SIG-M5 treated with dmso at 0.1 percent for 504 hours (cell line): Measurements from ENCODE around the gene SHOC1.
A peak's percentile ranks its signal among the peaks of the same experiment; 100 is the strongest.
"Not testable (repeated sequence)": the region's sequence is repeated elsewhere in the genome, so short reads cannot be mapped to it uniquely, and the experiment has no call there.

ENCODE experiments used
- DNase-seq: peaks from one replicate; lab custom pipeline; 2025; ENCODE audit not compliant: unreplicated experiment; lab: John Stamatoyannopoulos, UW

Gene SHOC1

GRCh38 chr9:111794835-111795556 is at the start of gene SHOC1:
SHOC1 (minus strand) TSS chr9:111794937; CDS start chr9:111791418, 3,519 bp downstream.
- no peak for DNase-seq

DNA sequence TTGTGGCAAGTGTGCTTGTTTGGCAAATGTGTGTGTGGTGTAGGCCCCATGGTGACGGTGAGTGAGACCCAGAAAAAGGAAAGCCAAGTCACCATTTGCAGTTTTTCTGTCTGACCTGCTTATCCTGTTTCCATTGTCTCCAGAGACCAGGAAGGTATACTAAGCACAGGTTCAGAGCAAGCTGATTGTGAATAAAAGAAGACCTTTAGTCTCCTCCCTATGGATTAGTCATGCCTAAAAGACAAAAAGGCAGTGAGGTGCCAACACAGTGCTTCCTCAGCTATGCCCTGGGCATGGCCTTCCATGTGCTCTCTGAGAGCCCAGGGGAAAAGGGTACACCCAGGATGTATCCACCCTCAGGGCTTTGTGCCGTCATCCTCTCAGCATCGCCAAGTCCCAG is 49.2 kb upstream of the SHOC1 start:
- DNase-seq, result peak; percentile 12

GRCh38 chr9:111842313-111842712 is 47.6 kb upstream of the SHOC1 start:
- no peak for DNase-seq

- DNase-seq, result no peak
Measured at GRCh38 chr9:111840442-111840841, 45.7 kb upstream of the SHOC1 start.

DNA sequence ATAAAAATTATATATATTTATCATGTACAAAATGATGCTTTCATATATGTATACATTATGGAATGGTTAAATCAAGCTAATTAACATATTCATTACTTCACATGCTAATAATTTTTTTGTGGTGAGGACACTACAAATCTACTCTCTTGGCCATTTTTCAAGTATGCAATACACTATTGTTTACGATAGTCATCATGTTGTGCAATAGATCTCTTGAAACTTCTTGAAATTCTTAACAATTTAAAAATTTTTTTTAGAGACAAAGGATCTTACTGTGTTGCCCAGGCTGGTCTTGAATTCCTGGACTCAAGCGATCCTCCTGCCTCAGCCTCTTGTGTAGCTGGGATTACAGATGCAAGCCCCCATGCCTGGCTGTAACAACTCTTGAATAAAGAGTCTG is 45.2 kb upstream of the SHOC1 start:
- no peak for DNase-seq

GRCh38 chr9:111839387-111839786 is 44.6 kb upstream of the SHOC1 start:
- DNase-seq, result peak; percentile 56

DNA sequence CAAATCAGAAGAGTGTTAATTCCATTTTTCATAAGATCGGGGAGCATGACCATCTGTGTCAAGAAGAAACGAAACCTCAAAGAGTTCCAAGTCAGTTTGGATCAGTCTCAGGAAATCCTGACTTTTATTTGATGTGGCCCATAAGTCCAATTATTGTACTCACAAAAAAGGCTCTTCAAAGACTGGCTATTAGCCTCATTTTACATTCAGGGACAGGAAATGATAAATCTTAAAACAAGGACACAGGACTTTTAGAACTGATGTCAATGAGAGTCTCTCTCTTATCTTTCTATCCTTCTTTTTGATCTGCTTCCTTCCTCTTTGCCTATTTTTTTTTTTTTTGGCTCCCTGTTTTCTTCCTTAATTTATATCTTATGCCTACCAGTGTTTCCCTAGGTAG is 43.7 kb upstream of the SHOC1 start:
- no peak for DNase-seq

- DNase-seq, result no peak
Measured at GRCh38 chr9:111836311-111836710, 41.6 kb upstream of the SHOC1 start.

GRCh38 chr9:111833941-111834340 is 39.2 kb upstream of the SHOC1 start:
- no peak for DNase-seq

DNA sequence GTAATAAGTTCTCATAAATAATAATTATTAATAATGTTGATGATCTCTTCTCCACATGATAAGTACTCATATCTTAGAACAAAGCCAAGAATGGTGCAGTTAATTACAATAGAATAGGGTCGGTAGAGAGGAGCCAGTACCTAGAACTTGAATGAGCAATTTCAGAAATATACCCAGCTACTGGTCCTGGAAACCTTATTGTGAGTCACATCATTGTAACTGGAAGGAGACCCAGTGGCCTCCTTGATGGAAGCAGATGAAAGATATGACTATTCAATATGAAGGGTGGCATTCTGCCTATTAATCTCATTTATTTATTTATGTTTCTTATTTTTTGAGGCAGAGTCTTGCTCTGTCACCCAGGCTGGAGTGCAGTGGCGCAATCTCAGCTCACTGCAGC is 37.7 kb upstream of the SHOC1 start:
- no peak for DNase-seq

DNA sequence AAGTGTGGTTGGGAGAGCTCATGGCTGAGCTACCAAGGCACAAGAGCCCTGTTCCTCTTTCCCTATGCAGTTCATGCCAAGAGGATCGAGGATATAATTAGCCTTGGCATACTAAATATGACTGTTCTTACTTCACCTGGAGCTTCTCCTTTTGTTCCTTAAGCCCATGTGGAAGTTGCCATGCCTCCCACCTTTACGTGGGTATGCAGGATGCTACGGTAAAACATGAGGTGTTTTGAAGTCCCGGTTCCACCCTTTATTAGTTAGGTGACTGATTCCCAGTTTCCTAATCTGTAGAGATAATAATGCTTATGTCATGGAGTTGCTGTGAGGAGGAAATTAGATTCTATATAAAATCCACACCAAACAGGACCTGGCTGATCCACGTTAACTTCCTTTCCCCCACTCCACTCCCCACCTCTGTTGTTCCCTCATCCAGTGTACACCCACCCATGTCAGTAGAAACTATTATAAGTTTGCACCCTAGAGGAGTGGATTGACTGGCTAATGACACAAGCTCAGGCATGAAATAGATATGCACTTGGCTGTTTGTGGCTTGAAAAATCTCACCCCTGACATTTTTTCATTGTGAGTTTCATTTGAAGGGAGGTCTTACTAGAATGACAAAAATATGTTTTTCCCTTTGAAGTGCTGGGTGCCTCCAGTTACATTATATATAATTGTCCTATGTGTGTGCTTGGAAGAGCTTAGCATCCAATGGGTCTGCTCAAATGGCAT is 36.8 kb upstream of the SHOC1 start:
- DNase-seq, result no peak

- DNase-seq, result no peak
Measured at GRCh38 chr9:111828193-111828592, 33.5 kb upstream of the SHOC1 start.

DNA sequence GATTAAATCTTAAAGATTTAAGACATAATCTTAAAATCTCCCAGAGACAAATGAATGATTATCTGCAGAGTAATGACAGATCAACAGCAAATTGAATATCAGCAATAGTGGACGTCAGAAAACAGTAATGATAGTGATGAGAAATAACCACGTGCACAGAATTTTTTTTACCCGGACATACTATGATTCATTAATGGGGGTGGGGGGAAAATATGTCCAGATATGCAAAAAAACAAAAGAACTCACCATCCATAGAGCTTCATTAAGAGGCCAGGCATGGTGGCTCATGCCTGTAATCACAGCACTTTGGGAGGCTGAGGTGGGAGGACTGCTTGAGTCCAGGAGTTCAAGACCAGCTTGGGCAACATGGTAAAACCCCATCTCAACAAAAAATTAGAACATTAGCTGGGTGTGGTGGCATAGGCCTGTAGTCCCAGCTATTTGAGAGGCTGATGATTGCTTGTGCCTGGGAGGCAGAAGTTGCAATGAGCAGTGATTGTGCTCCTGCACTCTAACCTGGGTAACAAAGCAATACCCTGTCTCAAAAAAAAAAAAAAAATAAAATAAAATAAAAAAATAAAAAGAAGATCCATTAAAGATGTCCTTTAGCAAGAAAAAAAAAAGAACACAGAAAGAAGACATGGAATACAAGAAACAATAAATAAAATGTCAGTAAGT is 30.9 kb upstream of the SHOC1 start:
- no peak for DNase-seq

- no peak for DNase-seq
Measured at GRCh38 chr9:111821006-111821528, 26.3 kb upstream of the SHOC1 start.

DNA sequence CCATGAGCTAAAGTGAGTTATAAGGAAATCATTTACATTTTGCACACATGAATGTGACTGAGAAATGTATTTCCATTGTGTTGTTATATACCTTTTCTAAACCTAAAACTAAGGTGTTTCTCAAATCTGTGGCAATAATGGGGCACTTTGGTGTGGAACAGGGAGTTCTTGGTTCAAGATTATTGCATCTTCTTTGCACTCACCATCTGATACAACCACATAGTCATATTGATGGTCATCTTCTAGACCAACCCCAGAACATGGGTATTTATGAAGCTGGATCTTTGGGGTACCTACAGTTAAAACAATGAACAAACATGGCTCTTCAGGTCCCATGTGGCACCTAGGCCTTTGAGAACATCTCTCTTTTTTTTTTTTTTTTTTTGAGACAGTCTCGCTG is 24.6 kb upstream of the SHOC1 start:
- DNase-seq, result no peak

GRCh38 chr9:111815285-111816070 is 20.7 kb upstream of the SHOC1 start:
- DNase-seq, result no peak

DNA sequence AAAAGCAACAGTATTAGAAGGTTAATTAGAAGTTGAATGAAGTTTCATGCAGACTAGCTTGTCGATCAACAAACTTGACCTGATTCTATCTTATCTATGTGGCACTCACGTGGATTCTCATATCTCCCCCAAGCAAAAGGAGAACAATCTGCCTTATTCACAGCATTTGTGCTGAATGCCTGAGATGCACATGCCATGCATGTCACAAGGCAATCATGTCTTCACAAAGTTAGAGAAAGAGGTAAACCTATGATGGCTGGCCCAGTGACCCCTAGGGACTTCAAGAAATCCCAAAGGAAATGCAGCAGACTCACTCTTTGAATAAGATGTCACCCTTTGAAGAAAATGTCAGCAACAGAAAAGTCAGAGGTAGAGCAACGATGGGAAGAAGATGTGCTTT is 17.6 kb upstream of the SHOC1 start:
- DNase-seq, result no peak

DNA sequence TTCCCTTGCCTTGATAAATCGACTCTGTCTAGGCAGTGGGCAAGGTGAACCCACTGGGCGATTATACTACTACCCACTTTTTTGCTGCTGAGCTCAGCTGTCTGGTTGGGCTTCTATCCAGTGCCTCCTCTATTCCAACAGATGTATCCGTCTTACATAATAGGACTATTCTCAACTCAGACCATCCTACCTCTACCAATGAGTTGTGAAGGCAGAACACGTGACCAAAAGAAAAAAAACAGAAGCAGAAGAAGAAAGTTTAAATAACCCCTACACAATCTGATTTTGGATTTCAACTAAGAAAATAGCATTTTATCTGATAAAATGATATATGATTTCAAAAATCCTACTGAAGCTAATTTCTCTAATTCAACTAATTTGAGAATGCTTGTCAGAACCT is 16.2 kb upstream of the SHOC1 start:
- DNase-seq, result no peak

DNA sequence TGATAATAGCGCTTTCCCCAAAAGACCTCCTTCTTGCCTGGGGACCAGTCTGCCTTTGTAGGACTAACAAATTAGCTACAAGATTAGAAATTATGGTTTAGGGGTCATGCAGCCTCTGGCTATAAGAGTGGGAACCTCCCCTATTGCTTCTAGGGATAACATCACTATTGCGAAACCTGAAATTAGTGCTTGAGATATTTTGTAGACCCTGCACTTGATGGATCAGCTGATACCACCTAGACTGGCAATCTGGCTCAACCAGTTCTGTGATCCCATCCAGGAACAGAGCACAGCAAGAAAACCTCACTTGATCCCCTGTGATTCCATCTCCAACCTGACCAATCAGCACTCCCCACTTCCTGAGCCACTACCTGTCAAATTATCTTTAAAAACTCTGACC is 15.7 kb upstream of the SHOC1 start:
- not testable (repeated sequence) for DNase-seq

- no peak for DNase-seq
Measured at GRCh38 chr9:111807197-111807596, 12.5 kb upstream of the SHOC1 start.

GRCh38 chr9:111806259-111806658 is 11.5 kb upstream of the SHOC1 start:
- DNase-seq, result no peak
